CD4-positive, alpha-beta T cell (primary cell): ENCODE data around the gene CGGBP1. TPM values are rescaled to one million over a fixed set of nuclear protein-coding genes. Genes with fewer than 3 reads are reported as not detected.
A peak's percentile ranks its signal among the peaks of the same experiment; 100 is the strongest.
"Not testable (repeated sequence)": the region's sequence is repeated elsewhere in the genome, so short reads cannot be mapped to it uniquely, and the experiment has no call there.

ENCODE experiments used
- ATAC-seq: fragments of 200-7000 bp; cut with Tn5 transposase; one replicate; pipeline ENCODE4 v1.10.0; 2022; ENCODE audit warnings: mild to moderate bottlenecking; ENCODE audit not compliant: poor library complexity
- CTCF ChIA-PET: fragments of 350-600 bp; sonication (Branson Sonifier 250); formaldehyde crosslinking; loops from one replicate; lab custom pipeline; 2021; ENCODE audit warnings: antibody characterized with exemption, inconsistent platforms; lab: Charles Lee
- POLR2A ChIA-PET: fragments of 350-600 bp; sonication (Branson Sonifier 250); formaldehyde crosslinking; loops from one replicate; lab custom pipeline; 2021; ENCODE audit warnings: antibody characterized with exemption, inconsistent platforms; lab: Charles Lee
- DNase-seq, 14 experiments: peaks; one replicate each; pipeline ENCODE4 v3.0.0-alpha.2; 2013 to 2020; ENCODE audit warnings: mixed read lengths in 2 of 14
- H3K27ac ChIP-seq, 2 donors: one replicate each; pipeline versions ENCODE4 v1.5.1 to v1.7.0; 2013; ENCODE audit warnings: low read length in 2 of 2, low read depth in 1 of 2, mild to moderate bottlenecking in 1 of 2
- H3K27me3 ChIP-seq, 2 experiments: 1 replicate in 1 of 2; 2 replicates in 1 of 2; pipeline versions ENCODE4 v1.6.1 to v1.7.0; 2013; ENCODE audit warnings: low read length in 2 of 2, control low read depth in 1 of 2, mild to moderate bottlenecking in 1 of 2, moderate library complexity in 1 of 2; ENCODE audit not compliant: insufficient read depth in 2 of 2, control insufficient read depth in 1 of 2
- H3K36me3 ChIP-seq: one replicate; pipeline ENCODE4 v1.6.1; 2013; ENCODE audit warnings: low read length, control low read depth; ENCODE audit not compliant: insufficient read depth
- H3K4me1 ChIP-seq: one replicate; pipeline ENCODE4 v1.6.1; 2013; ENCODE audit warnings: low read length, control low read depth; ENCODE audit not compliant: insufficient read depth
- H3K4me3 ChIP-seq: one replicate; pipeline ENCODE4 v1.5.1; 2013; ENCODE audit warnings: mild to moderate bottlenecking, low read length, moderate library complexity
- H3K9me3 ChIP-seq, 2 experiments: 1 replicate in 1 of 2; 2 replicates in 1 of 2; pipeline versions ENCODE4 v1.6.1 to v1.7.0; 2013; ENCODE audit warnings: low read length in 2 of 2, mild to moderate bottlenecking in 2 of 2, control low read depth in 1 of 2, moderate library complexity in 1 of 2; ENCODE audit not compliant: control insufficient read depth in 1 of 2, insufficient read depth in 1 of 2
- H3K27ac Mint-ChIP-seq: one replicate; pipeline ENCODE4 v1.8.0; 2020; ENCODE audit warnings: mixed read lengths
- H3K27me3 Mint-ChIP-seq: one replicate; pipeline ENCODE4 v1.8.0; 2021; ENCODE audit warnings: mixed read lengths
- H3K36me3 Mint-ChIP-seq: one replicate; pipeline ENCODE4 v1.8.0; 2021; ENCODE audit warnings: low read depth, mixed read lengths
- H3K4me1 Mint-ChIP-seq: one replicate; pipeline ENCODE4 v1.8.0; 2021; ENCODE audit warnings: low read depth, mixed read lengths
- H3K4me3 Mint-ChIP-seq: one replicate; pipeline ENCODE4 v1.8.0; 2020; ENCODE audit warnings: mild to moderate bottlenecking, mixed read lengths
- H3K9me3 Mint-ChIP-seq: one replicate; pipeline ENCODE4 v1.8.0; 2020; ENCODE audit warnings: mixed read lengths
- intact Hi-C, 2 experiments: fragments of 100-400 bp; cut with DNase I in 1 of 2; cut with micrococcal nuclease in 1 of 2; formaldehyde crosslinking; loops; one replicate each; pipeline versions ENCODE4 v1.15.1 to v1.9.0; 2023 to 2025; cut with DNase I, micrococcal nuclease
- total RNA-seq, 174 experiments: library from RNA in 2 of 174; stranded (reverse) in 2 of 174; gene quantifications; one replicate each; pipeline ENCODE4 v1.2.3 and lab custom pipeline; 2021 to 2026
- TF ChIP-seq, protein P1 (sequence below): fragments of 200-600 bp; IDR thresholded peaks from one replicate; pipeline ENCODE4 v1.8.0; 2022; ENCODE audit warnings: antibody characterized with exemption, mild to moderate bottlenecking

The CGGBP1 gene
- total RNA-seq, 2 experiments from 2014 or later, result 88.7 to 89.7 TPM

DNA sequence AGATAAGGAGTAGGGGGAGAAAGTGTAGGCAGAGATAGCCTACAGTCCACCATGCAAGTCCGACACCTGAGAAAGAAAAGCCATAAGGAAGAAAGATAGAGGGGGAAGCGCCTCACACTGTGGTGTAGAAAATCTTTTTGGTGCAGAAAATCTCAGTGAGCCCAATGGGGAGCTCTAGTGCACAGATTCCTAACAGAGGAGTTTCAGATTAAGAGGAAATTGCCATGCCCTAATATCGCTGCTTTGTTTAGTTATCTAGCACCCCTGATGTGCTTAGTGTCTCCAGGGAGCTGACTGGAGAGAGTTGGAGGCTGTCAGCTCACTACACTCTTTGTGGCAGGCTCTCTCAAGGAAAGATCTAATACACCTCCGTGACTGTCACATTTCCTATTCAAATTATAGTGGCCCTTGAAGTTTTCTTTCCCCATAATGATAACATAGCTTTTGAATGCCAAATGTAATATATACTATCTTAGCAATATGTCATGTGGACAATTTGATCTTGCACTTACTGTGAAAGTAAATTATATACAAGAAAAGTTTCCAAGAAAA lies 33.7 kb downstream of the CGGBP1 start:
- H3K9me3 ChIP-seq, result no peaks in the 10 kb centered on the region
- ChIA-PET POLR2A (no interaction called here), CTCF (no interaction called here)
- ATAC-seq (no peak), DNase-seq (no peak)
- Mint-ChIP-seq H3K36me3 (no peaks in the 10 kb centered on the region), H3K27me3 (no peaks in the 10 kb centered on the region), H3K9me3 (no peaks in the 10 kb centered on the region), H3K4me1 (peaks cover 8% of the 10 kb centered on the region), H3K4me3 (no peak overlapping the region), H3K27ac (no peak overlapping the region)
- TF ChIP-seq, protein P1, sequence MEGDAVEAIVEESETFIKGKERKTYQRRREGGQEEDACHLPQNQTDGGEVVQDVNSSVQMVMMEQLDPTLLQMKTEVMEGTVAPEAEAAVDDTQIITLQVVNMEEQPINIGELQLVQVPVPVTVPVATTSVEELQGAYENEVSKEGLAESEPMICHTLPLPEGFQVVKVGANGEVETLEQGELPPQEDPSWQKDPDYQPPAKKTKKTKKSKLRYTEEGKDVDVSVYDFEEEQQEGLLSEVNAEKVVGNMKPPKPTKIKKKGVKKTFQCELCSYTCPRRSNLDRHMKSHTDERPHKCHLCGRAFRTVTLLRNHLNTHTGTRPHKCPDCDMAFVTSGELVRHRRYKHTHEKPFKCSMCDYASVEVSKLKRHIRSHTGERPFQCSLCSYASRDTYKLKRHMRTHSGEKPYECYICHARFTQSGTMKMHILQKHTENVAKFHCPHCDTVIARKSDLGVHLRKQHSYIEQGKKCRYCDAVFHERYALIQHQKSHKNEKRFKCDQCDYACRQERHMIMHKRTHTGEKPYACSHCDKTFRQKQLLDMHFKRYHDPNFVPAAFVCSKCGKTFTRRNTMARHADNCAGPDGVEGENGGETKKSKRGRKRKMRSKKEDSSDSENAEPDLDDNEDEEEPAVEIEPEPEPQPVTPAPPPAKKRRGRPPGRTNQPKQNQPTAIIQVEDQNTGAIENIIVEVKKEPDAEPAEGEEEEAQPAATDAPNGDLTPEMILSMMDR, result no peak
- no peaks in the 10 kb centered on the region for H3K27me3 ChIP-seq
- intact Hi-C loops, result no loop called here
- no peaks in the 10 kb centered on the region for H3K36me3 ChIP-seq
- no peaks in the 10 kb centered on the region for H3K4me1 ChIP-seq
- no peak overlapping the region for H3K4me3 ChIP-seq
- H3K27ac ChIP-seq, result no peak overlapping the region

DNA sequence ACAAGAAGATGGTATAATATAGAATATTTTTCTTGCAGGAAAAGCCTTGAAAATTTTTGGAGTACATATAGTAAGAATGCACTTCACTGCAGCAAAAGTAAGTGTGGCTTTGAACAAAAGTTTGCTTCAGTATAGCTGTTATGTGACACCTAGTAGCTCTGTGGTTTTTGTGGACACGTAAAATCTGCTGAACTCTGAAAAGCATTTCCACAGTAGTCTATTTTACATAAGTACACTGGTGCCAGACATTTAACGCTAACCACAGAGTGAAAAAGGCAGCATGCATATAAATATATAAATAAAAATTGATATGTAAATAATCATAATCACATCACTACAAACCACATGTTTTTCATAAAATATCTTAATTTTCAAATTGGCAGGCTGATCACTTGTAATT lies 39.8 kb downstream of the CGGBP1 start:
- Mint-ChIP-seq H3K27ac (no peak overlapping the region), H3K4me3 (no peak overlapping the region), H3K27me3 (no peaks in the 10 kb centered on the region), H3K36me3 (no peaks in the 10 kb centered on the region), H3K4me1 (peaks cover 12% of the 10 kb centered on the region), H3K9me3 (no peaks in the 10 kb centered on the region)
- Histone ChIP-seq H3K9me3 (no peaks in the 10 kb centered on the region), H3K27me3 (no peaks in the 10 kb centered on the region), H3K4me3 (no peak overlapping the region), H3K36me3 (no peaks in the 10 kb centered on the region), H3K27ac (no peak overlapping the region), H3K4me1 (no peaks in the 10 kb centered on the region)
- peak; percentile 34 for ATAC-seq
- DNase-seq, result peak in 3 of 14 experiments; percentile 35 to 62 (median 40)
- ChIA-PET POLR2A (interaction anchor here (0.7 to 1.2 kb wide), 3 partner anchors 13 to 715 kb away, joined by 3 read pairs; partner anchors contain the start of genes CGGBP1 and ZNF654), CTCF (no interaction called here)
- TF ChIP-seq, protein P1, result no peak
- intact Hi-C loops, result no loop called here

DNA sequence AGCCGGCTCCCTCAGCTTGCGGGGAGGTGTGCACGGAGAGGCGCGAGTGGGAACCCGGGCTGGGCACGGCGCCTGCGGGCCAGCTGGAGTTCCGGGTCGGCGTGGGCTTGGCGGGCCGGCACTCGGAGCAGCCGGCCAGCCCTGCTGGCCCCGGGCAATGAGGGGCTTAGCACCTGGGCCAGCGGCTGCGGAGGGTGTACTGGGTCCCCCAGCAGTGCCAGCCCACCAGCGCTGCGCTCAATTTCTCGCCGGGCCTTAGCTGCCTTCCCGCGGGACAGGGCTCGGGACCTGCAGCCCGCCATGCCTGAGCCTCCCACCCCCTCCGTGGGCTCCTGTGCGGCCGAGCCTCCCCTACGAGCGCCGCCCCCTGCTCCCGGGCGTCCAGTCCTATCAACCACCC lies 43.1 kb downstream of the CGGBP1 start:
- H3K27me3 Mint-ChIP-seq, CTCF ChIA-PET, H3K4me1 ChIP-seq, H3K36me3 Mint-ChIP-seq, H3K36me3 ChIP-seq, ATAC-seq, H3K9me3 ChIP-seq, H3K4me3 ChIP-seq, H3K9me3 Mint-ChIP-seq, DNase-seq, H3K27ac Mint-ChIP-seq, H3K27ac ChIP-seq, intact Hi-C loops, H3K4me3 Mint-ChIP-seq, H3K27me3 ChIP-seq, POLR2A ChIA-PET: not testable (repeated sequence)
- peaks cover 12% of the 10 kb centered on the region for H3K4me1 Mint-ChIP-seq

DNA sequence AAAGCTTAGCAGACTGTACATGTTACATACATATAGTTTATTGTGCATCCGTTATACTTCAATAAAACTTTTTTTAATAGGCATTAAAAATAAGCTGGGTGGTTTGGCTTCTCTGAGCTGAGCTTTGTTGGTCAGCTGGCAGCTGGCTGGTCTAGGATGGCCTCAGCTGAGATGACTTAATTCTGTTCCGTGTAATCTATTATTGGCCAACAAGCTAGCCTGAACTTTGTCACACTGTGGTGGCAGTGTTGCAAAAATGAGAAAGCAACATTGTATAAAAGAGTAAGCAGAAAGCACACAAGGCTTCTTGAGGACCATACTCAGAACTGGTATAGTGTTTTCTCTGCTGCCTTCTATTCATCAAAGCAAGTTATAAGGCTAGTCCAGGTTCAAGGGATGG lies 45.2 kb downstream of the CGGBP1 start:
- TF ChIP-seq, protein P1, result no peak
- Mint-ChIP-seq H3K4me1 (peaks cover 7% of the 10 kb centered on the region), H3K27ac (no peak overlapping the region), H3K27me3 (no peaks in the 10 kb centered on the region), H3K36me3 (no peaks in the 10 kb centered on the region), H3K4me3 (no peak overlapping the region), H3K9me3 (no peaks in the 10 kb centered on the region)
- POLR2A ChIA-PET, result interaction anchor here (1.4 kb wide), 1 partner anchor 136 kb away, joined by 5 read pairs; the partner anchor contains the start of gene C3orf38
- H3K4me3 ChIP-seq, result no peak overlapping the region
- CTCF ChIA-PET, result no interaction called here
- no peaks in the 10 kb centered on the region for H3K36me3 ChIP-seq
- intact Hi-C loops, result no loop called here
- no peak for DNase-seq
- H3K27me3 ChIP-seq, result no peaks in the 10 kb centered on the region
- no peak overlapping the region for H3K27ac ChIP-seq
- H3K4me1 ChIP-seq, result no peaks in the 10 kb centered on the region
- ATAC-seq, result no peak
- no peaks in the 10 kb centered on the region for H3K9me3 ChIP-seq
